ENCODE results near the gene CLCN2. TPM values are rescaled to one million over a fixed set of nuclear protein-coding genes. Genes with fewer than 3 reads are reported as not detected.

The CLCN2 gene
- total and polyA plus RNA-seq, 2 of the 4 experiments (the other 2 are of a cell fraction): 2.9 to 5.8 TPM

- H3K56ac ChIP-seq (ENCODE audit: extremely low read depth, insufficient read depth, low read length): peak overlapping the region; percentile 85
Measured at GRCh38 chr3:184315543-184315867, 45.9 kb downstream of the CLCN2 start.

More at GRCh38 chr3:184315543-184315867, 45.9 kb downstream of the CLCN2 start:
- H3K79me1 ChIP-seq (ENCODE audit: low read depth in 1 of 2, low read length in 2 of 2): peaks cover 1 to 34% of the 10 kb centered on the region in 2 experiments; a peak in 3 of 4 replicates
- H3K36me3 ChIP-seq (ENCODE audit: control insufficient read depth, insufficient read depth, low read length): peaks cover 24% of the 10 kb centered on the region
- no peak for DNase-seq
- peak overlapping the region; percentile 90 for H3K14ac ChIP-seq (replicated peaks; ENCODE audit: low read depth, low read length)
- peaks cover 22% of the 10 kb centered on the region for H3K9me1 ChIP-seq (ENCODE audit: insufficient read depth, low read length)
- intact Hi-C loops (cut with micrococcal nuclease) (loop anchor here (2.0 kb wide), 1 partner anchor 47 kb away; no protein-coding TSS in a partner anchor), dilution Hi-C loops (cut with HindIII; ENCODE audit: low sequenced_read_pairs, unreplicated experiment) (no loop called here), in situ Hi-C loops (cut with MboI; ENCODE audit: low sequenced_read_pairs) (no loop called here)
- POLR2A ChIA-PET (ENCODE audit: unreplicated experiment): interaction anchor here (0.9 to 1.5 kb wide), 2 partner anchors 22 to 50 kb away, joined by 4 to 5 read pairs; partner anchors contain the start of gene FAM131A
- TF ChIP-seq FOS (IDR thresholded peaks at IDR 0.05; ENCODE audit: low read depth, low read length) (no peak), RCOR1 (IDR thresholded peaks at IDR 0.05; ENCODE audit: insufficient replicate concordance, low read length) (no peak), MAZ (IDR thresholded peaks at IDR 0.05; ENCODE audit: borderline replicate concordance, low read depth, low read length) (no peak), POLR2A (IDR thresholded peaks at IDR 0.05; ENCODE audit: low read depth, low read length) (no peak), SMC3 (IDR thresholded peaks at IDR 0.05; ENCODE audit: low read depth, low read length) (no peak), ELK1 (IDR thresholded peaks at IDR 0.05; ENCODE audit: borderline replicate concordance, low read depth, low read length) (no peak), CHD1 (IDR thresholded peaks at IDR 0.05; ENCODE audit: low read depth, low read length) (no peak), CEBPB (IDR thresholded peaks at IDR 0.05; ENCODE audit: low read depth, low read length) (no peak), BHLHE40 (IDR thresholded peaks at IDR 0.05; ENCODE audit: low read depth, low read length) (no peak), MAFK (IDR thresholded peaks at IDR 0.05; ENCODE audit: low read depth, low read length) (no peak), NFE2L2 (IDR thresholded peaks at IDR 0.05; ENCODE audit: low read depth, low read length) (no peak)
- TF ChIP-seq, protein P1, sequence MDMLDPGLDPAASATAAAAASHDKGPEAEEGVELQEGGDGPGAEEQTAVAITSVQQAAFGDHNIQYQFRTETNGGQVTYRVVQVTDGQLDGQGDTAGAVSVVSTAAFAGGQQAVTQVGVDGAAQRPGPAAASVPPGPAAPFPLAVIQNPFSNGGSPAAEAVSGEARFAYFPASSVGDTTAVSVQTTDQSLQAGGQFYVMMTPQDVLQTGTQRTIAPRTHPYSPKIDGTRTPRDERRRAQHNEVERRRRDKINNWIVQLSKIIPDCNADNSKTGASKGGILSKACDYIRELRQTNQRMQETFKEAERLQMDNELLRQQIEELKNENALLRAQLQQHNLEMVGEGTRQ (IDR thresholded peaks at IDR 0.05; ENCODE audit: low read depth, low read length): no peak
- no peak overlapping the region for H2BK20ac ChIP-seq (ENCODE audit: low read depth, low read length)
- H2AK9ac ChIP-seq (replicated peaks; ENCODE audit: low read depth, low read length, poor library complexity): peak overlapping the region; percentile 100
- H4K5ac ChIP-seq (ENCODE audit: low read depth, low read length): peak overlapping the region; percentile 50
- H3K9ac ChIP-seq (ENCODE audit: low read depth, low read length): peak overlapping the region; percentile 98
- H3K27me3 ChIP-seq (ENCODE audit: control insufficient read depth, insufficient read depth, low read length): no peaks in the 10 kb centered on the region
- H3K4me3 ChIP-seq (ENCODE audit: insufficient read depth, low read depth, low read length): peak overlapping the region; percentile 91
- peak overlapping the region; percentile 97 for H4K91ac ChIP-seq (ENCODE audit: insufficient read depth, low read depth, low read length)
- peak overlapping the region; percentile 88 to 90 for H4K8ac ChIP-seq (ENCODE audit: low read depth in 2 of 2, low read length in 2 of 2)
- H3K23ac ChIP-seq (ENCODE audit: low read depth, low read length): peak overlapping the region; percentile 95
- peaks cover 55% of the 10 kb centered on the region for H4K20me1 ChIP-seq (ENCODE audit: insufficient read depth, low read length)
- peak overlapping the region; percentile 70; the same call in 1 of the 3 replicates for H2BK15ac ChIP-seq (ENCODE audit: low read depth, low read length)
- H2AFZ ChIP-seq (replicated peaks; ENCODE audit: low read length, poor library complexity): peak overlapping the region; percentile 85
- peak overlapping the region; percentile 99 for H3K27ac ChIP-seq (ENCODE audit: insufficient read depth, low read length)
- H2BK5ac ChIP-seq (ENCODE audit: low read depth, low read length, poor library complexity, severe bottlenecking): peak overlapping the region; percentile 99
- H3K4ac ChIP-seq (ENCODE audit: low read depth, low read length): peak overlapping the region; percentile 97
- H3K9me3 ChIP-seq (ENCODE audit: control insufficient read depth, insufficient read depth, low read length): no peaks in the 10 kb centered on the region
- 0% methylated on average over 2 of the region's 6 CpGs; no CpG with 5 or more reads in 1 of the 2 experiments for WGBS, 2 experiments (ENCODE audit: extremely low coverage in 2 of 2, insufficient read length in 1 of 2)
- peak overlapping the region; percentile 93 for H3K4me2 ChIP-seq (ENCODE audit: low read depth, low read length)
- ATAC-seq (ENCODE audit: low read depth): no peak
- H3K18ac ChIP-seq (ENCODE audit: low read depth, low read length): peak overlapping the region; percentile 65
- H2BK120ac ChIP-seq (ENCODE audit: low read depth, low read length): peak overlapping the region; percentile 83
- H3K4me1 ChIP-seq (ENCODE audit: control insufficient read depth, insufficient read depth, low read length): peaks cover 25% of the 10 kb centered on the region
- CTCF ChIA-PET: no interaction called here
- BruUV-seq (replicated peaks): TSS peak; percentile 67
- peak overlapping the region; percentile 63 for H2AK5ac ChIP-seq (ENCODE audit: low read depth, low read length)

All from IMR-90 (cell line).